ENCODE results near the gene CDH4.
"Not testable (repeated sequence)": the region's sequence is repeated elsewhere in the genome, so short reads cannot be mapped to it uniquely, and the experiment has no call there.

CDH4 gene

DNA sequence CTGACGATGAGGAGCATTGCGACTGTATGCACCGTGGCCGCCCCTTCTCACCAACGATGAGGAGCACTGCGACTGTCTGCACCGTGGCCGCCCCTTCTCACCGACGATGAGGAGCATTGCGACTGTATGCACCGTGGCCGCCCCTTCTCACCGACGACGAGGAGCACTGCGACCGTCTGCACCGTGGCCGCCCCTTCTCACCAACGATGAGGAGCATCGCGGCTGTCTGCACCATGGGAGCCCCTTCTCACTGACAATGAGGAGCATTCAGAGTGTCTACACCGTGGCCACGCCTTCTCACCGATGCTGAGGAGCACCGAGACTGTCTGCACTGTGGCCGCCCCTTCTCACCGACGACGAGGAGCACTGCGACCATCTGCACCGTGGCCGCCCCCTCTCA lies 692.9 kb downstream of the CDH4 start:
- not testable (repeated sequence) for DNase-seq (ENCODE audit: low read depth)

DNA sequence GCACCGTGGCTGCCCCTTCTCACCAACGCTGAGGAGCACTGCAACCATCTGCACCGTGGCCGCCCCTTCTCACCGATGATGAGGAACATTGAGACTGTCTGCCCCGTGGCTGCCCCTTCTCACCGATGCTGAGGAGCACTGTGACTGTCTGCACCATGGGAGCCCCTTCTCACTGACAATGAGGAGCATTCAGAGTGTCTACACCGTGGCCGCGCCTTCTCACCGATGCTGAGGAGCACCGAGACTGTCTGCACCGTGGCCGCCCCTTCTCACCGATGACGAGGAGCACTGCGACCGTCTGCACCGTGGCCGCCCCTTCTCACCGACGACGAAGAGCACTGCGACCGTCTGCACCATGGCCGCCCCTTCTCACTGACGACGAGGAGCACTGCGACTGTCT lies 693.4 kb downstream of the CDH4 start:
- DNase-seq (ENCODE audit: low read depth), result not testable (repeated sequence)

DNA sequence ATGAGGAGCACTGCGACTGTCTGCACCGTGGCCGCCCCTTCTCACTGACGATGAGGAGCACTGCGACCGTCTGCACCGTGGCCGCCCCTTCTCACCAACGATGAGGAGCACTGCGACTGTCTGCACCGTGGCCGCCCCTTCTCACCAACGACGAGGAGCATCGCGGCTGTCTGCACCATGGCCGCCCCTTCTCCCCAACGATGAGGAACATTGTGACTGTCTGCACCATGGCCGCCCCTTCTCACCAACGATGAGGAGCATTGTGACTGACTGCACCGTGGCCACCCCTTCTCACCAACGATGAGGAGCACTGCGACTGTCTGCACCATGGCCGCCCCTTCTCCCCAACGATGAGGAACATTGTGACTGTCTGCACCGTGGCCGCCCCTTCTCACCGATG lies 696.0 kb downstream of the CDH4 start:
- DNase-seq (ENCODE audit: low read depth), result not testable (repeated sequence)

DNA sequence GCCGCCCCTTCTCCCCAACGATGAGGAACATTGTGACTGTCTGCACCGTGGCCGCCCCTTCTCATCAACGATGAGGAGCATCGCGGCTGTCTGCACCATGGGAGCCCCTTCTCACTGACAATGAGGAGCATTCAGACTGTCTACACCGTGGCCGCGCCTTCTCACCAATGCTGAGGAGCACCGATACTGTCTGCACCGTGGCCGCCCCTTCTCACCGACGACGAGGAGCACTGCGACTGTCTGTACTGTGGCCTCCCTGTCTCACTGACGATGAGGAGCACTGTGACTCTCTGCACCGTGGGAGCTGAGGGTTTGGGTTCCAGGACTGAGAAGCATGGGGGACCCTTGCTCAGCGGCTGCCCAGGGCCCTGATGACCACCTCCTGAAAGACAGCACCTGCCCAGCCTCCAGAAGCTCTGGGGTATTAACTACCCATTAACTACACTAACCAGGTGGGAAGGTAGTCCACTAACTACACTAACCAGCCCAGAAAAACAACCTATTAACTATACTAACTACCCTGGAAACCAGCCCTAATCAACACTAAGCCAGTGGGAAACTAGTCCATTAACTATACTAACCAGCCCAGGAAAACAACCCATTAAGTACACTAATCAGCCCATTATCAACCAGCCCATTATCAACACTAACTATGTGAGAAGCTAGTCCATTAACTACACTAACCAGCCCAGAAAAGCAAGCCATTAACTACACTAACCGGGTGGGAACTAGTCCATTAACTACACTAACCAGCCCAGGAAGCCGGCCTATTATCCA lies 696.7 kb downstream of the CDH4 start:
- DNase-seq (ENCODE audit: low read depth), result no peak

DNA sequence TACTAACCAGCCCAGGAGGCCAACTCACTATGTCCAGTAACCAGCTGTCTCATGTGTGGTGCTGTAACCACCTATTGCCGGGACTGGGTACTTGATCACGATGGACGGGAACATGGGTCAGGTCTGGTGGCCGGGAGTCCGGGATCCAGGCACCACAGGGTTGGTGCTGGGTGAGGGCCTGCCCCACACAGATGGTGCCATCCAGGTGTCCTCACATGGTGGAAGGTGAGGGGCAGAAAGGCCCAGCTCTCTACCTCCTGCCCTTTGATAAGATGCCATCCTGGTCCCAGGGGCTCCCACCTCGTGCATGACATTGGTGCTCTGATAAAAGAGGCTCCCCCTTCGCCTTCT lies 697.3 kb downstream of the CDH4 start:
- DNase-seq (ENCODE audit: low read depth), result no peak

DNA sequence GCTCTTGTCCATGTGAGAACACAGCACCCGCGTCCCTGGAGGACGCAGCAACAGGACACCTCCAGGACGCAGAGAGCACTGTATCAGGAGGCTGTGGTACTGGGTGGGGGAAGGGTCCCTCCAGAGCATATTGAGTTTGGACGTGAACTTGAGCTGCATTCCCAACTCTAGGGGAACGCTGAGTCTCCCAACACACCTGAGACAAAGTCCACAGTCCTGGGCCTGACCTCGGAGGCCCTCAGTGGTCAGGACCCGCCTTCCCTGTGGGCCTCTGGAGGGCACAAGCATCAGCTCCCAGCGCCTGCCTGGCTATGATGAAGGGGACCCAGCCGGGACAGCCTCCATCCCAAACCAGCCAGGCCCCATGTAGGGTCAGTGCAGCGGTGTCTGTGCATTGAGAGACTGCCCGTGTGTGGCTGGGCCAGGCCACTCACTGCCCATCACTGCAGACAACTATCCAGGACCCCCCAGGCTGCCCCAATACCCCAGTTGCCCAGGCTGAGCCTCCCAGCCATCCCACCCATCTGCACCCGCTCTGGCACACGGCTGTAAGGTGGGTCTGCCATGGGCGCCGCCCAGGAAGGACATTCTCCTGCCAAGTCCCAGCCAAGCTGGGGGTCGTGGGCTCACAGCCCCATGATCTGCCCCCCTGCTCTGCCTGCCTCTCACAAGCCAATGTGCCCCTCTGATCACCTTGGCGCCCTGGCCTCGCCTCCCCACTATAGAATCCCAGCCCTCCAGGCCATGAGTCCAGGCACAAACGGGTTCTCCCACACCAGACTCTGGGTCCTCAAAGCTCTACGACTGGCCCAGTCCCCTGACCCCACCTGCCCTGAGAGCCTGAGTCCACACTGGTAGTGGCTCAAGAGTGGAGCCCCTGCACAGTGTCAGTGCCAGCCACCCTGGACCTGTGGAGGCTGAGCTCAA lies 697.9 kb downstream of the CDH4 start:
- DNase-seq (ENCODE audit: low read depth), result no peak

DNA sequence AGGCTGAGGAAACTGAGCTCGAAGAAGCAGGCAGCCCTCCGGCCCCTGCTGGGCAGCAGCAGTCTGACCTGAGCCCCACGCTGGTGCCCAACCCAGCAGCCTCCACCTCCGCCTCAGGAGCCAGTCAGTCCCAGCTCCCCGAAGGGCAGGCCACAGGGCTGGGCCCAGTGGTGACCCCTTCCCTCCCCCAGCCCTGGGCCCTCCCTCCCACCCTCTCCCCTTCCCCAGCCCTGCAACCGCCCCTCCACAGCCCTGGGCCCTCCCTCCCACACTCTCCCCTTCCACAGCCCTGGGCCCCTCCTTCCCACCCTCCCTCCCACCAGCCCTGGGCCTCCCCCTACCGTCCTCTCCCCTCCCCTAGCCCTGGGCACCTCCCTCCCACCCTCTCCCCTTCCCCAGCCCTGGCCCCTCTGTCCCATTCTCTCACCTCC lies 698.6 kb downstream of the CDH4 start:
- no peak for DNase-seq (ENCODE audit: low read depth)

DNA sequence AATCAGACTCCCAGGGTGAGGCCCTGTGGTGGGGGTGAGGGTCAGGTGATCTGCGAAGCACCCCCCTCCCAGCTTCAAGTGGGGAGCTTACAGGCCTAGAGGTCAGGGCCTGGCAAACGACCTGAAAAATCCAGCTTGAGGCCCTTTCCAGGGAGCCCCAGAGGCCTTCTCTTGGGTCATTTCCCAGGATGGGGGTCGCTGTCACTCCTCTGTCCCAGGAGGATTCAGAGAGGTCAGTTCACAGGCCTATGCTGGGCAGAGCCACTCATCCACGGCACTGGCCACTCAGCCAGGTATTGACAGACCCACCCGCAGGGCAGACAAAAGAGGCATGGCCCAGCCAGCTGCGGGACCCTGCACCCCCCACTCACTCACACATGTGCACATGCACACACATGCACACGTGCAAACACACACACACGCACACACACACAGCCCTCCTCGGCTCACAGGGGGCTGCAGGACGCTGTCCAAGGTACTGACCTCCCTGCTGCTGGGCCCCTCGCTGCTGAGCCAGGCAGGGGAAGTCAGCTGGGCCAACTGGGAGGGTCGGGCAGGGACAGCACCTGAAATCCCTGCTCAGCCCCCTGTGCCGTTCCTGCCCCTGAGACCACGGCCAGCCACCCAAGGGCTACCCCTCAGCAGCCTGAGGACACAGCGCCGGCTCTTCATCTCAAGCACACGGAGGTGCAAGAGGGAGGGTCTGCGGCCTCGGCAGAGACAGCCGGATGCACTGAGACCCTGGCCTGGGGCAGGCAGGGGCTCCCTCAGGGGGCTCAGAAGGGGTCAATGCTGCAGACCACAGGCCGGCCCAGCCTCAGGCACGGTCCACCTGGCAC lies 699.9 kb downstream of the CDH4 start:
- no peak for DNase-seq (ENCODE audit: low read depth)

DNA sequence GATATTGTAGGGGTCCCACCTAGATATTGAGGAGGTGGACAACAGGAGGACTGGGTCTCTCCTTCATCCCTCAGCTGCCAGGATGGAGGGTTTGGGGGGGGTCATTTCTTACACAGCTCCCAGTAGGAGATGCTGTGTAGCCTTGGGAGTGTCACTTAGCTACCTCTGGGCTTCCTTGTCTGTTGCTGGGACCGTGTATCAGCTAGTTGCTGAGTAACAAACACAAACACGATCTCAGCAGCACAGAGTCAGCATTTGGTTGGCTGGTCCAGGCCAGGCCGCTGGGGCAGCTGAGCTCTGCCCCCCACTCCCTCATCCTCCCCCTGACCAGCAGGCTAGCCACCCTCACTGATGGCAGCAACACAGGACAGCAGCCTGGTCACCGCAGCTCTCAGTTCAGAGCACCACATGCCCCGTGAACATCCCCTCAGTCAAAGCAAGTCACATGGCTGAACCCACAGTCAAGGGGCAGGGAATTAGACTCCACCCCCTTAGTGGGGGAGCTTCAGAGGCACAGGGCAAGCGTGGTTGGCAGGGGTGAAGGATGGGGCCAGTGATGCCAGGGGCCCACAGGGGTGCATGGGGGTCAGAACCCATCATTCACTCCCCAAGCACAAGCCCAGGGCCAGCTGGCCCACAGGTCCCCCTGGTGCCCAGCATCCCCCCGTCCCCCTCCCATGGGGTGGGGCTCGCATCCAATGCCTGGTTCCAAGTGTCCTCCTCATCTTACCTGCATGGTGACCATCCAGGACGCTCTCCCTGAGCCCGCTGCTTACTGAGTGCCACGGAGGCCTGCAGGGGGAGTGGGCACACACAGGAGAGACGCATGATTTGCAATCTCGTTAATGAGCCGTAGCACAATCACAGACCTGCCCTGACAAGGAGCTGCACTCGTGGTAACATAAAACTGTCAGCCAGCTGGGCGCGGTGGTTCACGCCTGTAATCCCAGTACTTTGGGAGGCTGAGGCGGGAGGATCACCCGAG lies 701.3 kb downstream of the CDH4 start:
- no peak for DNase-seq (ENCODE audit: low read depth)

DNA sequence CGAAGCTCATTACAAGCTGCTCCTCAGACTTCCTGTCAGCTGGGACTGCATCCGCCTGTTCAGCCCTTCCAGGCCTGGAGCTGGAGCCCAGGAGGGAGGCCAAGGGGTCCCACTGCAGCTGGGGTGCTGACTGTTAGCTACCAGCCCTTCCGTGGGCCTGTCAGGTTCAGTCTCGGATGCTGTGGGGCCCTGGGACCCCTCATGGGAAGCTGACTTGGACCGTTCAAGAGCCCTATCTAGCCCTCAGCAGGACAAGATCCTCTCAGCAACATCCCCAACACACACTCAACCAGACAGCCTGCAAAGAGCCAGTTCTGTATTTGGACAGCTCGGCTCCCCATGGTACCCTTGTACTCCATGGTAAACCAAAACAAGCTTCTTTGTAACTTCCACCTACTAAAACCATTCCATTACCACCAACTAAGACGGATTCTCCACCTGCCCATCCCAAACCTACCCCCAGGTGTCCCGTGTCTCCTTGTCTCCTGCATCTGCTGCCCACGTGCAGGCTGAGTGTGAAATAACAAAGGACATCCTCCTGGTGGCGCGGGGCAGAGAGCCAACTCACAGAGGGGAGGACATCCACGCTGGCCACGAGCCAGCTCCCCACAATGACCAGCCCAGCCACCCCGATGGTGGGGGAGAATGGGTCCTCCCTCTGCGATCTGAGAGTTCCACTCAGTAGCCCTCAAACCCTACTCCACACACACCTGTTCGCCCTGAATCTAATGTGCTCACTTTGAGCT lies 702.4 kb downstream of the CDH4 start:
- no peak for DNase-seq (ENCODE audit: low read depth)

DNA sequence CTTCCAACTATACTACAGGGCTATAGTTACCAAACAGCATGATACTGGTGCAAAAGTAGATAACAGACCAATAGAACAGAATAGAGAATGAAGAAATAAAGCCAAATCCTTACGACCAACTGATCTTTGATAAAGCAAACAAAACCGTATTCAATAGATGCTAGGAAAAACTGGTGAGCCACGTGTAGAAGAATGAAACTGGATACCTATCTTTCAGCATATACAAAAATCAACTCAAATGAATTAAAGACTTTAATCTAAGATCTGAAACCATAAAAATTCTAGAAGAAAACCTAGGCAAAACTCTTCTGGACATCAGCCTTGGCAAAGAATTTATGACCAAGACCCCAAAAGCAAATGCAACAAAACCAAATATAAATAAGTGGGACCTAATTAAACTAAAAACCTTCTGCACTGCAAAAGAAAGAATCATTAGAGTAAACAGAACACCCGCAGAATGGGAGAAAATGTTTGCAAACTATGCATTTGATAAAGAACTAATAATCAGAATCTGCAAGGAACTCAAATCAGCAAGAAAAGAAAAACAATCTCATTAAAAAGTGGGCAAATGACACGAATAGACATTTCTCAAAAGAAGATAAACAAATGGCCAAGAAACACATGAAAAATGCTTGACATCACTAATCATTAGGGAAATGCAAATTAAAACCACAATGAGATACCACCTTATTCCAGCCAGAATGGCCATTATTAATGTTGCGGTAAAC lies 703.8 kb downstream of the CDH4 start:
- DNase-seq (ENCODE audit: low read depth), result no peak

DNA sequence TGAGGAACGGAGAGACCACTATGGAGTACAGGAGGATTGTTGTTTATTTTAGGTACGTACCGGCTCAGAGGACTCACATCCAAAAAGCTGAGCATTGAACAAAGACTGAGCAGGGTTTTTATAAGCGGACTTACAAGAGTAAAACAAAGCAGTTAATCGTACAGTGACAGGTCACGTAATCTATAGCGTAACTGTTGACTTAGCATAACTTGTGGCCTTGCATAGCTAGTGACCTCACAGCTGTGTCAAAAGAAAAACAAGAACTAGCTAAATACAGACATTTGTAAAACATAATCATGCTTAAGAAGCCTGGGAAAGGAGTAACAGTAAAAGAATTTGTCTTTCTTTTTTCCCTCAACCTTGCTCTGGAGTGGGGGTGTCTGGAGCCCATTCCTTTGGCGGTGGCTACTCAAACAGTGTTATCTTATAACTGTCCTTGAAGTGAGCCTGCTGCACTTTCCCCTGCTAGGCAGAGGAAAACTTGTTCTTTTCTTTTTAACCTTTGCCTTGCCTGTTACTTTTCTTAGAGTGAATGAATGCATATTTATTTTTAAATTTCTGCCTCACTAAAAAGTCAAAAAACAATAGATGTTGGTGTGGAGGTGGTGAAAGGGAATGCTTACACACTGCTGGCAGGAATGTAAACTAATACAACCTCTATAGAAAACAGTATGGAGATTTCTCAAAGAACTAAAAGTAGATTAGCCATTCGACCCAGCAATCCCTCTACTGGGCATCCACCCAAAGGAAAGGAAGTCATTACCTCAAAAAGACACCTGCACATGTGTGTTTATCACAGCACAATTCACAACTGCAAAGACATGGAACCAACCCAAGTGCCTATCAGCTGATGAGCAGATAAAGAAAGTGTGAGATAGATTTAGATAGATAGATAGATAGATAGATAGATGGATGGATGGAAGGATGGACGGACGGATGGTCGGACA lies 704.6 kb downstream of the CDH4 start:
- DNase-seq (ENCODE audit: low read depth), result no peak

DNA sequence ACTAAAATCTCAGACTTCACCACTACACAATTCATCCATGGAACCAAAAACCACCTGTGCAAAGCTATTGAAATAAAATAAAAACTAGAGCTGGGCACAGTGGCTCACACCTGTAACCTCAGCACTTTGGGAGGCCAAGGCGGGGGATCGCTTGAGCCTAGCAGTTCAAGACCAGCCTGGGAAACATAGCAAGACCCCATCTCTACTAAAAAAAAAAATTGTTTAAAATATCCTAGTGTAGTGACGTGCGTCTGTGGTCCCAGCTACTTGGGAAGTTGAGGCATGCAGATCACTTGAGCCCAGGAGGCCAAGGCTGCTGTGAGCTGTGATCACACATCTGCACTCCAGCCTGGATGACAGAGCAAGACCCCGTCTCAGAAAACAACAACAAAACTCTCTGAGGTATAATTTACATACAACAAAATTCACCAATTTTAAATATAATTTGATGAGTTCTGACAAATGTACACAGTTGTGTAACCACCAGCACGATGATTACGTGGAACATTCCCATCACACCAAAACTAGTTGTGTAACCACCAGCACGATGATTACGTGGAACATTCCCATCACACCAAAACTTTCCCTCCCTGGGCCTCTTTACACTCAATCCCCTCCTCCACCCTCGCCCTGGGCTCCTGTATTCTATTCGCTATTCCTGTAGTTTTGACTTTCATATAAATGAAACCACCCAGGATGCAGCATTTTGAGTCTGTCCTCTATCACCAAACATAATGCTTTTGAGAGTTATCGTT lies 706.1 kb downstream of the CDH4 start:
- DNase-seq (ENCODE audit: low read depth), result no peak

DNA sequence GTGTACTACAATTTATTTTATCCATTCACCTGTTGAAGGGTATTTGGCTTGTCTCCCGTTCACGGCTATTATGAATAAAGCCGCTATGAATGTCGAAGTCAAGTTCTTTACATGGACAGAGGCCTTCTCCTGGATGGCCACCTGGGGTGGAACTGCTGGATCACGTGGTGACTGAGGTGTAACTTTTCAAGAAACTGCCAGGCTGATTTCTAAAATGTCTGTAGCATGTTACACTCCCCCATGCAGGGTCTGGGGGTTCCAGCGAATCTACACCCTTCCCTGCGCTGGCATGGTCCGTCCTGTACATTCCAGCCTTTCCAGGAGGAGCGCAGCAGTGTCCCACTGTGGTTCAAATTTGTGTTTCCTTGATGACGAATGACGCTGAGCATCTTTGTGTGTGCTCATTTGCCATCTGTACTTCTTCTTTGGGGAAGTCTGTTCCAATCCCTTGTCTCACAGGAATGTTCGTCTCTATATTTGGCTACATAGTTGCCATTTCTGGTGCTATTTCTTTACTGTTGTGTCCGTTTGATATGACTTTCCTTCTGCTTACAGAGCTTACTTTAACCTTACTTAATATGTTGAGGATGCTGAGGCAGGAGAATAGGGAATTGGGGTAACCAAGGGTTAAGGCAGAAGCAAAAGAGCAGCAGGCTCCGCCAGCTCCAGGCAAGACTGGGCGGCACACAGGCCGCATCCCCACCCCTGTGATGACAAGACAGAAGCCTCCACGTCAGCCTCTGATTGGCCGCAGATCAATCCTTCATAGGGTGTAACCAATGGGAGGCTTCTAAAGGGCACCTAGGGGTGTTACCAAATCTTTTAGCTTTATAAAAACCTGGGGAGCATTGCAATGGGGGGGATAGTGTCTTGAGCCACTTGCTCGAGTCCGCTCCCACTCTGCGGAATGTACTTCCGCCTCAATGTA lies 707.0 kb downstream of the CDH4 start:
- no peak for DNase-seq (ENCODE audit: low read depth)

DNA sequence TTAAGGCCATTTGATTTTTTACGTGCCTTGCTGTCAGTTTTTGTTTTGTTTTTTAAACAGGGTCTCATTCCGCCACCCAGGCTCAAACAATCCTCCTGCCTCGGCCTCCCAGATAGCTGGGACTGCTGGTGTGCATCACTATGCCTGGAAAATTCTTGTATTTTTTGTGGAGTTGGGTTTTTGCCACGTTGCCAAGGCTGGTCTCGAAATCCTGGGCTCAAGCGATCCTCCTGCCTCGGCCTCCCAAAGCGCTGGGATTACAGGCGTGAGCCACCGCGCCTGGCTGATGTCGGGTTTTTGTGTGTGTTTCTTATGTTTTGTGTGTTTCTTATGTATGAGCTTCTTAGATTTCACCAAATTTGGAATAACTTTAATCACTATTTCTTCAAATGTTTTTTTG lies 708.8 kb downstream of the CDH4 start:
- no peak for DNase-seq (ENCODE audit: low read depth)

DNA sequence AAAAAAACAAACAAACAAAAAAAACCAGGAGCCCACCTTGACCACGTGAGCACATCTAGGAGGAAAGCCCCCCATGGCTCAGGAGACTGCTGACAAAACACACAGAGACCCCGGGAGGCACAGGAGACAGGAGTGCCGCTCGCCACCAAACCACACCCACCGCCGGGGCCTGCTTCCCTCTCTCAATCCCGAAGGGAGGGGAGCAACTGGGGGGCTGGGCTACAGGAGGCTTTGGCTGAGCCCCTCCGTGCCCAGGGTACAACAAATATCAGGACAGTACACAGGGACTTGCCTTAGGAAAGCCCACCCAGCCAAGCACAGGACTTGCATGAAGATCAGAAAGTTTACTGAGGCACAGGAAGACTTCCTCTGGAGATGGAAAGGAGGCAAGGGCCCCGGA lies 711.1 kb downstream of the CDH4 start:
- no peak for DNase-seq (ENCODE audit: low read depth)
